Measurements from ENCODE around the gene MAP7D1. TPM values are rescaled to one million over a fixed set of nuclear protein-coding genes. Genes with fewer than 3 reads are reported as not detected.
A peak's percentile ranks its signal among the peaks of the same experiment; 100 is the strongest.

MAP7D1 gene
- total RNA-seq, 3 donors from 2014 or later (not counting 1 experiment from before 2014, with no cell fraction given) = 213 to 232 (median 230) TPM

- Mint-ChIP-seq H3K9me3 (no peaks in the 10 kb centered on the region), H3K4me1 (peaks cover 0 to 25% of the 10 kb centered on the region in 2 donors)
Observed at GRCh38 chr1:36128905-36129206, 27.1 kb upstream of the MAP7D1 start.

GRCh38 chr1:36132029-36132428, 23.9 kb upstream of the MAP7D1 start:
- intact Hi-C loops (cut with micrococcal nuclease) = no loop called here
- H3K4me1 ChIP-seq (ENCODE audit: control insufficient read depth, insufficient read depth, low read length) = peaks cover 1% of the 10 kb centered on the region
- ATAC-seq = no peak

More at GRCh38 chr1:36128905-36129206, 27.1 kb upstream of the MAP7D1 start:
- H3K9me3 ChIP-seq (ENCODE audit: control insufficient read depth, insufficient read depth, low read length) = no peaks in the 10 kb centered on the region
- H3K27ac ChIP-seq (ENCODE audit: low read length) = no peak overlapping the region
- Mint-ChIP-seq H3K36me3 (no peaks in the 10 kb centered on the region), H3K4me3 (no peak overlapping the region), H3K27me3 (ENCODE audit: low read depth in 2 of 2) (peaks cover 9 to 18% of the 10 kb centered on the region in 2 donors), H3K27ac (no peak overlapping the region)
- TF ChIP-seq CTCF (IDR thresholded peaks at IDR 0.05) = no peak
- 96% methylated on average over 3 of the region's 3 CpGs for WGBS (ENCODE audit: insufficient coverage)
- peaks cover 22% of the 10 kb centered on the region for H3K4me1 ChIP-seq (ENCODE audit: control insufficient read depth, insufficient read depth, low read length)
- intact Hi-C loops (cut with micrococcal nuclease) = no loop called here
- no peaks in the 10 kb centered on the region for H3K36me3 ChIP-seq (ENCODE audit: control insufficient read depth, insufficient read depth, low read length)
- DNase-seq = no peak
- ATAC-seq = no peak
- H3K4me3 ChIP-seq (ENCODE audit: low read length) = no peak overlapping the region
- H3K27me3 ChIP-seq (ENCODE audit: control insufficient read depth, insufficient read depth, low read length) = peaks cover 12% of the 10 kb centered on the region

GRCh38 chr1:36133484-36133883, 22.5 kb upstream of the MAP7D1 start:
- no peaks in the 10 kb centered on the region for H3K9me3 Mint-ChIP-seq
- no peak for TF ChIP-seq CTCF (IDR thresholded peaks at IDR 0.05)
- Histone ChIP-seq H3K9me3 (ENCODE audit: control insufficient read depth, insufficient read depth, low read length) (no peaks in the 10 kb centered on the region), H3K27me3 (ENCODE audit: control insufficient read depth, insufficient read depth, low read length) (no peaks in the 10 kb centered on the region), H3K4me3 (ENCODE audit: low read length) (no peak overlapping the region), H3K4me1 (ENCODE audit: control insufficient read depth, insufficient read depth, low read length) (no peaks in the 10 kb centered on the region), H3K36me3 (ENCODE audit: control insufficient read depth, insufficient read depth, low read length) (peaks cover 25% of the 10 kb centered on the region), H3K27ac (ENCODE audit: low read length) (no peak overlapping the region)
- no peaks in the 10 kb centered on the region for H3K4me1 Mint-ChIP-seq
- no peaks in the 10 kb centered on the region for H3K36me3 Mint-ChIP-seq
- ATAC-seq (no peak), DNase-seq (no peak)
- H3K4me3 Mint-ChIP-seq = no peak overlapping the region
- WGBS (ENCODE audit: insufficient coverage) = 88% methylated on average over 3 of the region's 3 CpGs
- H3K27me3 Mint-ChIP-seq (ENCODE audit: low read depth in 2 of 2) = no peaks in the 10 kb centered on the region
- H3K27ac Mint-ChIP-seq = no peak overlapping the region
- intact Hi-C loops (cut with micrococcal nuclease) = no loop called here

More at GRCh38 chr1:36132029-36132428, 23.9 kb upstream of the MAP7D1 start:
- no peaks in the 10 kb centered on the region for H3K9me3 Mint-ChIP-seq
- Histone ChIP-seq H3K4me3 (ENCODE audit: low read length) (no peak overlapping the region), H3K27me3 (ENCODE audit: control insufficient read depth, insufficient read depth, low read length) (no peaks in the 10 kb centered on the region), H3K9me3 (ENCODE audit: control insufficient read depth, insufficient read depth, low read length) (no peaks in the 10 kb centered on the region), H3K27ac (ENCODE audit: low read length) (no peak overlapping the region), H3K36me3 (ENCODE audit: control insufficient read depth, insufficient read depth, low read length) (peaks cover 11% of the 10 kb centered on the region)
- no peak overlapping the region for H3K27ac Mint-ChIP-seq
- TF ChIP-seq CTCF (IDR thresholded peaks at IDR 0.05) = no peak
- DNase-seq = no peak
- no peak overlapping the region for H3K4me3 Mint-ChIP-seq
- peaks cover 0 to 2% of the 10 kb centered on the region in 2 donors for H3K4me1 Mint-ChIP-seq
- 75% methylated on average over 3 of the region's 3 CpGs for WGBS (ENCODE audit: insufficient coverage)
- H3K36me3 Mint-ChIP-seq = no peaks in the 10 kb centered on the region
- H3K27me3 Mint-ChIP-seq (ENCODE audit: low read depth in 2 of 2) = peaks cover 0 to 3% of the 10 kb centered on the region in 2 donors

DNA sequence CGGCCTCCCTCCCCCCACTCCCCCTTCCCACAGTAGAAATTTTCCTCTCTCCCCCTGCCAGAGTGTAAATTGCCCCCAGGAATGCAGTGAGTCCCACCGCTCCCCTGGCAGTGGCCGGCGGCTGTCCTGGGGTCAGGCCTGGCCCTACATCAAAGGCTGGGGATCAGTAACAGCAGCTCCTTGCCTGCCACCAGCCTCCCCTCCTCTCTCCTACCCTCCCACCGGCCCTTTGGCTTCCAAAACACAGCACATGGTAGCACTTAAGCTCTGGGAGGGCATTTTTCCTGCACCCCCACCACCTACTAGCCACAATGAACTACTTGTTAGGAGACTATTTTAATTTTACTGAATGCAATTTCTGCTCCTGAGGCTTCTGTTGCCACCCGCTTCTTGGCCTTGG, 21.9 kb upstream of the MAP7D1 start:
- no peak for DNase-seq
- Histone ChIP-seq H3K36me3 (ENCODE audit: control insufficient read depth, insufficient read depth, low read length) (peaks cover 25% of the 10 kb centered on the region), H3K27me3 (ENCODE audit: control insufficient read depth, insufficient read depth, low read length) (no peaks in the 10 kb centered on the region), H3K9me3 (ENCODE audit: control insufficient read depth, insufficient read depth, low read length) (no peaks in the 10 kb centered on the region), H3K27ac (ENCODE audit: low read length) (no peak overlapping the region), H3K4me3 (ENCODE audit: low read length) (no peak overlapping the region), H3K4me1 (ENCODE audit: control insufficient read depth, insufficient read depth, low read length) (no peaks in the 10 kb centered on the region)
- WGBS (ENCODE audit: insufficient coverage) = 90% methylated on average over 6 of the region's 6 CpGs
- Mint-ChIP-seq H3K27me3 (ENCODE audit: low read depth in 2 of 2) (no peaks in the 10 kb centered on the region), H3K9me3 (no peaks in the 10 kb centered on the region), H3K4me1 (no peaks in the 10 kb centered on the region), H3K27ac (peak overlapping the region in 1 of 2 donors; percentile 48), H3K4me3 (no peak overlapping the region), H3K36me3 (no peaks in the 10 kb centered on the region)
- no peak for ATAC-seq
- intact Hi-C loops (cut with micrococcal nuclease) = no loop called here
- TF ChIP-seq CTCF (IDR thresholded peaks at IDR 0.05) = no peak
